GM12892 (cell line): ENCODE data around the gene FOXN4.

Source experiments
- POLR2A ChIP-seq: IDR thresholded peaks from 2 replicates; pipeline ENCODE4 v1.6.1; 2011; ENCODE audit warnings: low read depth, low read length, control low read depth
- POLR2AphosphoS5 ChIP-seq: IDR thresholded peaks from 2 replicates; pipeline ENCODE4 v1.6.1; 2011; ENCODE audit warnings: low read depth, low read length, control low read depth
- TAF1 ChIP-seq: IDR thresholded peaks from 2 replicates; pipeline ENCODE4 v1.6.1; 2011; ENCODE audit warnings: low read depth, mild to moderate bottlenecking, control low read depth, low read length, borderline replicate concordance

- TF ChIP-seq POLR2AphosphoS5 (no peak), POLR2A (no peak), TAF1 (no peak)
Observed at GRCh38 chr12:109275173-109275572, 33.9 kb downstream of the FOXN4 start.
